ENCODE data around the gene PPFIA3.

PPFIA3 gene

DNA sequence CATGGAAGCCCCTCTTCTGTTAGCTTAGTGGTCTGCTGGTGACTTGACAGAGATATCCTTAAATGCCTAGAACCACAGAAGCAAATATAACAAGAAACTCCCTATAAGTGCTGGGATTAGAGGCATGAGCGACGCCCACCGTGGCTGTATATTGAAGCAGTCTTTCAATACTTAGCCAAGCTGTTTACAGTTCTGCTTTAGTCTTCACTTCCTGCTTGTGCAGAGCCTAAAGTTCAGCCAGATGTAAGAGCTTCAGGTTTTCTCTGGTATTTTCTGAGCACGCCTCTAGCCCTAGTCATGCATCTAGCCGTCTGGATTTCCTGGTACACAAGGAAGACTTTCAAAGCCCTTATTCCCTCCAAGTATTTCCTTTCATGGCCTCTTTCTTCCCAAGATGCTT is 66.8 kb downstream of the PPFIA3 start:
- no peak for DNase-seq (ENCODE audit: extremely low read depth, insufficient read length)
- TF ChIP-seq CTCF (IDR thresholded peaks at IDR 0.05; ENCODE audit: insufficient read depth, low read length, poor library complexity, severe bottlenecking): no peak
- Histone ChIP-seq H3K36me3 (ENCODE audit: control insufficient read depth, insufficient read depth, low read length) (no peaks in the 10 kb centered on the region), H3K27me3 (replicated peaks; ENCODE audit: control insufficient read depth, insufficient read depth, low read length) (no peaks in the 10 kb centered on the region), H3K4me3 (replicated peaks; ENCODE audit: low read depth, low read length) (no peak overlapping the region)

DNA sequence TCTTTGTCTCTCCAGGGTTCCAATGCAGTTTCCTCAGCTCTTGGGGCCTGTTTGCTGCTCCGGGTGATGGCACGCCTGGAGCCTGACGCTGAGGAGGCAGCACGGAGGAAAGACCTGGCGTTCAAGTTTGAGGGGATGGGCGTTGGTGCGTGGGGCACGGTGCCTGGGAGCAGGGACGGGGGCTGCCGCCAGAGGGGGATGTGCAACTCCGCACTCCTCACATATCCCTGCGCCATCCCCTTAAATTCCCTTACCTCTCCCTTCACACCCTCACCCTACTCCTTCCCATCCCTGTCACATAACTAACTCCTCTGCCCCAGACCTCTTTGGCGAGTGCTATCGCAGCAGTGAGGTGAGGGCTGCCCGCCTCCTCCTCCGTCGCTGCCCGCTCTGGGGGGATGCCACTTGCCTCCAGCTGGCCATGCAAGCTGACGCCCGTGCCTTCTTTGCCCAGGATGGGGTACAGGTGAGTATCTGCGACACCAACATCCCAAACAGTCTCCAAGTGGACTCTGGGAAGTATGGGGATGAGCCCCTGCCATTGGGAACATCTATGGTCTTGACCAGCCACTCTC is 69.4 kb downstream of the PPFIA3 start:
- no peak for TF ChIP-seq CTCF (IDR thresholded peaks at IDR 0.05; ENCODE audit: insufficient read depth, low read length, poor library complexity, severe bottlenecking)
- no peak for DNase-seq (ENCODE audit: extremely low read depth, insufficient read length)
- no peaks in the 10 kb centered on the region for H3K36me3 ChIP-seq (ENCODE audit: control insufficient read depth, insufficient read depth, low read length)
- H3K4me3 ChIP-seq (replicated peaks; ENCODE audit: low read depth, low read length): no peak overlapping the region
- no peaks in the 10 kb centered on the region for H3K27me3 ChIP-seq (replicated peaks; ENCODE audit: control insufficient read depth, insufficient read depth, low read length)

- H3K36me3 ChIP-seq (ENCODE audit: control insufficient read depth, insufficient read depth, low read length): no peaks in the 10 kb centered on the region
- no peaks in the 10 kb centered on the region for H3K27me3 ChIP-seq (replicated peaks; ENCODE audit: control insufficient read depth, insufficient read depth, low read length)
- no peak for TF ChIP-seq CTCF (IDR thresholded peaks at IDR 0.05; ENCODE audit: insufficient read depth, low read length, poor library complexity, severe bottlenecking)
- no peak for DNase-seq (ENCODE audit: extremely low read depth, insufficient read length)
- no peak overlapping the region for H3K4me3 ChIP-seq (replicated peaks; ENCODE audit: low read depth, low read length)
These were observed 69.9 kb downstream of the PPFIA3 start for GRCh38 chr19:49189259-49189658.

GRCh38 chr19:49190781-49191180 is 71.4 kb downstream of the PPFIA3 start:
- H3K4me3 ChIP-seq (replicated peaks; ENCODE audit: low read depth, low read length): no peak overlapping the region
- H3K36me3 ChIP-seq (ENCODE audit: control insufficient read depth, insufficient read depth, low read length): no peaks in the 10 kb centered on the region
- DNase-seq (ENCODE audit: extremely low read depth, insufficient read length): no peak
- TF ChIP-seq CTCF (IDR thresholded peaks at IDR 0.05; ENCODE audit: insufficient read depth, low read length, poor library complexity, severe bottlenecking): no peak
- H3K27me3 ChIP-seq (replicated peaks; ENCODE audit: control insufficient read depth, insufficient read depth, low read length): no peaks in the 10 kb centered on the region

DNA sequence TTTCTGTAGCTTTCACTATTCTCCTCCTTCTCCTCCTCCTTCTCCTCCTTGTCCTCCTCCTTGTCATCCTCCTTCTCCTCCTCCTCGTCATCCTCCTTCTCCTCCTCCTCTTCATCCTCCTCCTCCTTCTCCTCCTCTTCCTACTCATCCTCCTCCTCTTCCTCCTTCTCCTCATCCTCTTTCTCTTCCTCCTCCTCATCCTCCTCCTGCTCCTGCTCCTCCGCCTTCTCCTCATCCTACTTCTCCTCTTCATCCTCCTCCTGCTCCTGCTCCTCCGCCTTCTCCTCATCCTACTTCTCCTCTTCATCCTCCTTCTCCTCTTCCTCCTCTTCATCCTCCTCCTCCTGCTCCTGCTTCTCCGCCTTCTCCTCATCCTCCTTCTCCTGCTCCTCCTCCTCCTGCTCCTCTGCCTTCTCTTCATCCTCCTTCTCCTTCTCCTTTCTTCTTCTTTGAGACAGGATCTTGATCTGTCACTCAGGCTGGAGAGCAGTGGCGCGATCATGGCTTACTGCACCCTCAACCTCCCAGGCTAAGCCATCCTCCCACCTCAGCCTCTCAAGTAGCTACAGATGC is 74.6 kb downstream of the PPFIA3 start:
- Histone ChIP-seq H3K36me3 (ENCODE audit: control insufficient read depth, insufficient read depth, low read length) (no peaks in the 10 kb centered on the region), H3K4me3 (replicated peaks; ENCODE audit: low read depth, low read length) (no peak overlapping the region), H3K27me3 (replicated peaks; ENCODE audit: control insufficient read depth, insufficient read depth, low read length) (no peaks in the 10 kb centered on the region; the same call in 1 of the 2 replicates)
- DNase-seq (ENCODE audit: extremely low read depth, insufficient read length): no peak
- TF ChIP-seq CTCF (IDR thresholded peaks at IDR 0.05; ENCODE audit: insufficient read depth, low read length, poor library complexity, severe bottlenecking): no peak

DNA sequence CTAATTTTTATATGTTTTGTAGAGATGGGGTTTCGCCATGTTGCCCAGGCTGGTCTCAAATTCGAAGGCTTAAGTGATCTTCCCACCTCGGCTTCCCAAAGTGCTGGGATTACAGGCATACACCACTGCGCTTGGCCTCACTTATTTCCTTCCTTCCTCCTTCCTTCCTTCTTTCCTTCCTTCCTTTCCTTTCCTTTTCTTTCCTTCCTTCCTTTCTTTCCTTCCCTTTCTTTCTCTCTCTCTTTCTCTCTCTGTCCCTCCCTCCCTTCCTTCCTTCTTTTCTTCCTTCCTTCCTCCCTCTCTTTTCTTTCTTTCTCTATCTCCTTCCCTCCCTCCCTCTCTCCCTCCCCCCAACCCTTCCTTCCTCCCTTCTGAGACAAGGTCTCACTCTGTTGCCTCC is 75.1 kb downstream of the PPFIA3 start:
- Histone ChIP-seq H3K36me3 (ENCODE audit: control insufficient read depth, insufficient read depth, low read length) (no peaks in the 10 kb centered on the region), H3K27me3 (replicated peaks; ENCODE audit: control insufficient read depth, insufficient read depth, low read length) (no peaks in the 10 kb centered on the region; the same call in 1 of the 2 replicates), H3K4me3 (replicated peaks; ENCODE audit: low read depth, low read length) (no peak overlapping the region)
- DNase-seq (ENCODE audit: extremely low read depth, insufficient read length): no peak
- no peak for TF ChIP-seq CTCF (IDR thresholded peaks at IDR 0.05; ENCODE audit: insufficient read depth, low read length, poor library complexity, severe bottlenecking)
